Endodermal cell (in vitro differentiated cells): ENCODE results near the gene BTG2. TPM values are rescaled to one million over a fixed set of nuclear protein-coding genes. Genes with fewer than 3 reads are reported as not detected.

Experiments
- DNase-seq: peaks from one replicate; pipeline ENCODE4 v3.0.0-alpha.2; 2017
- H3K27ac ChIP-seq: 2 replicates; pipeline ENCODE4 v1.5.1; 2013; ENCODE audit warnings: mild to moderate bottlenecking, low read depth, low read length, moderate library complexity
- H3K27me3 ChIP-seq: 2 replicates; pipeline ENCODE4 v1.6.1; 2013; ENCODE audit warnings: mild to moderate bottlenecking, low read length, moderate library complexity; ENCODE audit not compliant: insufficient read depth, control insufficient read depth, poor library complexity, severe bottlenecking
- H3K36me3 ChIP-seq: 2 replicates; pipeline ENCODE4 v1.7.0; 2013; ENCODE audit warnings: mild to moderate bottlenecking, low read length, moderate library complexity; ENCODE audit not compliant: control insufficient read depth, insufficient read depth
- H3K4me1 ChIP-seq: one replicate; pipeline ENCODE4 v1.7.0; 2013; ENCODE audit warnings: low read length; ENCODE audit not compliant: control insufficient read depth, insufficient read depth
- H3K4me3 ChIP-seq: 2 replicates; pipeline ENCODE4 v1.5.1; 2013; ENCODE audit warnings: mild to moderate bottlenecking, low read length, moderate library complexity
- H3K9ac ChIP-seq: 2 replicates; pipeline ENCODE4 v1.6.1; 2013; ENCODE audit warnings: mild to moderate bottlenecking, low read length, moderate library complexity; ENCODE audit not compliant: poor library complexity, severe bottlenecking; ENCODE audit errors: extremely low read depth
- H3K9me3 ChIP-seq: 2 replicates; pipeline ENCODE4 v1.6.1; 2013; ENCODE audit warnings: mild to moderate bottlenecking, low read length, moderate library complexity; ENCODE audit not compliant: control insufficient read depth
- H3K27ac Mint-ChIP-seq: 2 replicates; pipeline ENCODE4 v1.8.0; 2020; ENCODE audit warnings: mixed read lengths
- H3K27me3 Mint-ChIP-seq: 2 replicates; pipeline ENCODE4 v1.8.0; 2021; ENCODE audit warnings: mild to moderate bottlenecking, mixed read lengths; ENCODE audit not compliant: insufficient read depth
- H3K36me3 Mint-ChIP-seq: 2 replicates; pipeline ENCODE4 v1.8.0; 2020; ENCODE audit warnings: low read depth, mixed read lengths
- H3K4me1 Mint-ChIP-seq: 2 replicates; pipeline ENCODE4 v1.8.0; 2020; ENCODE audit warnings: mixed read lengths
- H3K4me3 Mint-ChIP-seq: 2 replicates; pipeline ENCODE4 v1.8.0; 2020; ENCODE audit warnings: mild to moderate bottlenecking, moderate library complexity, mixed read lengths
- H3K9me3 Mint-ChIP-seq: 2 replicates; pipeline ENCODE4 v1.8.0; 2020; ENCODE audit warnings: mild to moderate bottlenecking, mixed read lengths
- CTCF ChIP-seq: fragments of 200-600 bp; sonication (generic); conservative IDR thresholded peaks from 2 replicates; pipeline ENCODE4 v1.5.0; 2021; ENCODE audit warnings: antibody characterized with exemption, mild to moderate bottlenecking
- WGBS, 2 experiments: methylation state at CpG; one replicate each; pipeline versions ENCODE4 v1.1.5 to v1.1.7; 2013; ENCODE audit warnings: missing lambda C conversion rate in 2 of 2, mixed read lengths in 1 of 2; ENCODE audit not compliant: insufficient coverage in 1 of 2, insufficient read length in 1 of 2; 5-methylcytosine and 5-hydroxymethylcytosine counted together
- total RNA-seq, 2 donors: library from RNA; stranded (reverse); fragmentation: NEBNext Ultra II Directional in 1 of 2; extraction: Animal tissue kit (Norgen Biotek cat#: 25700) in 1 of 2; gene quantifications; 2 replicates in 1 of 2; 3 replicates in 1 of 2; pipeline ENCODE4 v1.2.1, GENCODE V29; 2021

BTG2 gene
- total RNA-seq, 2 donors from 2014 or later = 49.8 to 54.6 TPM

GRCh38 chr1:203340112-203340790 is 34.9 kb downstream of the BTG2 start:
- no peak overlapping the region for H3K4me3 ChIP-seq
- no peak overlapping the region for H3K27ac Mint-ChIP-seq
- 30 to 75% methylated on average over 2 to 7 of the region's 7 CpGs for WGBS, 2 experiments

GRCh38 chr1:203342192-203342940 is 37.0 kb downstream of the BTG2 start:
- no peak overlapping the region for H3K27ac ChIP-seq
- peak; percentile 82 for TF ChIP-seq CTCF
- no peaks in the 10 kb centered on the region for H3K36me3 ChIP-seq
- H3K36me3 Mint-ChIP-seq = no peaks in the 10 kb centered on the region
- DNase-seq = peak; percentile 94
- no peaks in the 10 kb centered on the region for H3K9me3 ChIP-seq
- H3K4me3 ChIP-seq = no peak overlapping the region
- no peak overlapping the region for H3K4me3 Mint-ChIP-seq
- H3K9ac ChIP-seq = no peak overlapping the region
- H3K9me3 Mint-ChIP-seq = no peaks in the 10 kb centered on the region
- H3K4me1 Mint-ChIP-seq = peaks cover 45% of the 10 kb centered on the region
- WGBS, 2 experiments = 71 to 79% methylated on average over 19 to 23 of the region's 23 CpGs
- peaks cover 15% of the 10 kb centered on the region for H3K4me1 ChIP-seq
- H3K27me3 ChIP-seq = peaks cover 11% of the 10 kb centered on the region
- H3K27me3 Mint-ChIP-seq = no peaks in the 10 kb centered on the region
- H3K27ac Mint-ChIP-seq = peak overlapping the region; percentile 72

More at GRCh38 chr1:203340112-203340790, 34.9 kb downstream of the BTG2 start:
- TF ChIP-seq CTCF = peak; percentile 89
- peak; percentile 88 for DNase-seq
- Histone ChIP-seq H3K9me3 (no peaks in the 10 kb centered on the region), H3K27me3 (peaks cover 11% of the 10 kb centered on the region), H3K27ac (no peak overlapping the region), H3K9ac (no peak overlapping the region), H3K4me1 (peaks cover 15% of the 10 kb centered on the region), H3K36me3 (no peaks in the 10 kb centered on the region)
- no peaks in the 10 kb centered on the region for H3K36me3 Mint-ChIP-seq
- peaks cover 6% of the 10 kb centered on the region for H3K27me3 Mint-ChIP-seq
- peaks cover 34% of the 10 kb centered on the region for H3K4me1 Mint-ChIP-seq
- H3K4me3 Mint-ChIP-seq = no peak overlapping the region
- H3K9me3 Mint-ChIP-seq = no peaks in the 10 kb centered on the region

GRCh38 chr1:203343956-203344754 is 38.8 kb downstream of the BTG2 start:
- no peak overlapping the region for H3K4me3 Mint-ChIP-seq
- WGBS, 2 experiments = 84 to 89% methylated on average over 5 to 9 of the region's 9 CpGs
- TF ChIP-seq CTCF = no peak

More at GRCh38 chr1:203343956-203344754, 38.8 kb downstream of the BTG2 start:
- Histone ChIP-seq H3K27ac (no peak overlapping the region), H3K36me3 (no peaks in the 10 kb centered on the region), H3K4me3 (no peak overlapping the region), H3K9ac (no peak overlapping the region), H3K27me3 (peaks cover 19% of the 10 kb centered on the region), H3K9me3 (no peaks in the 10 kb centered on the region), H3K4me1 (peaks cover 15% of the 10 kb centered on the region)
- Mint-ChIP-seq H3K27me3 (peaks cover 14% of the 10 kb centered on the region), H3K36me3 (no peaks in the 10 kb centered on the region), H3K27ac (no peak overlapping the region), H3K9me3 (no peaks in the 10 kb centered on the region), H3K4me1 (peaks cover 48% of the 10 kb centered on the region)
- DNase-seq = no peak
